A549 (cell line): ENCODE measurements around the gene BRSK2.

Experiments used
- CBX8 ChIP-seq: fragments of 200-600 bp; sonication (generic); IDR thresholded peaks from 2 replicates; pipeline ENCODE4 v1.6.1; 2016
- EHMT2 ChIP-seq: fragments of 200-600 bp; sonication (generic); IDR thresholded peaks from 2 replicates; pipeline ENCODE4 v1.6.1; 2016; ENCODE audit warnings: antibody characterized with exemption, low read depth, mild to moderate bottlenecking, moderate library complexity
- EP300 ChIP-seq, 2 experiments: fragments of >200 bp; sonication (Bioruptor Twin); formaldehyde crosslinking; IDR thresholded peaks; 2 replicates in 1 of 2; 3 replicates in 1 of 2; pipeline ENCODE4 v1.6.1; 2016 to 2017
- KDM1A ChIP-seq: fragments of 200-600 bp; sonication (generic); IDR thresholded peaks from 2 replicates; pipeline ENCODE4 v1.6.1; 2016; ENCODE audit warnings: low read depth, mild to moderate bottlenecking
- MAZ ChIP-seq: fragments of 150-350 bp; IDR thresholded peaks from 2 replicates; pipeline ENCODE4 v1.6.1; 2014; ENCODE audit warnings: antibody characterized with exemption, low read depth, low read length, borderline replicate concordance
- NR3C1 ChIP-seq: fragments of >200 bp; sonication (Bioruptor Twin); formaldehyde crosslinking; IDR thresholded peaks from 3 replicates; pipeline ENCODE4 v1.6.1; 2017
- POLR2A ChIP-seq: IDR thresholded peaks from 2 replicates; pipeline ENCODE4 v1.6.1; 2012; ENCODE audit warnings: mild to moderate bottlenecking, low read length
- RFX5 ChIP-seq: fragments of 450-650 bp; IDR thresholded peaks from 2 replicates; pipeline ENCODE4 v1.7.1; 2014; ENCODE audit warnings: antibody characterized with exemption, mild to moderate bottlenecking, moderate library complexity
- TF ChIP-seq, protein P1 (sequence below): fragments of 200-600 bp; sonication (generic); IDR thresholded peaks from 2 replicates; pipeline ENCODE4 v1.6.1; 2016; ENCODE audit warnings: antibody characterized with exemption, mild to moderate bottlenecking, moderate library complexity
- TF ChIP-seq, protein P2 (sequence below): fragments of >200 bp; sonication (Bioruptor Twin); formaldehyde crosslinking; IDR thresholded peaks from 3 replicates; pipeline ENCODE4 v1.5.1; 2016
- TF ChIP-seq, protein P3 (sequence below): fragments of 250-450 bp; sonication (Bioruptor Pico); IDR thresholded peaks from 2 replicates; pipeline ENCODE4 v1.5.0; 2021; ENCODE audit warnings: mild to moderate bottlenecking, moderate library complexity, borderline replicate concordance
- TF ChIP-seq, protein P4 (sequence below): fragments of 150-350 bp; IDR thresholded peaks from 2 replicates; pipeline ENCODE4 v1.6.1; 2014; ENCODE audit warnings: low read depth, mild to moderate bottlenecking, low read length

DNA sequence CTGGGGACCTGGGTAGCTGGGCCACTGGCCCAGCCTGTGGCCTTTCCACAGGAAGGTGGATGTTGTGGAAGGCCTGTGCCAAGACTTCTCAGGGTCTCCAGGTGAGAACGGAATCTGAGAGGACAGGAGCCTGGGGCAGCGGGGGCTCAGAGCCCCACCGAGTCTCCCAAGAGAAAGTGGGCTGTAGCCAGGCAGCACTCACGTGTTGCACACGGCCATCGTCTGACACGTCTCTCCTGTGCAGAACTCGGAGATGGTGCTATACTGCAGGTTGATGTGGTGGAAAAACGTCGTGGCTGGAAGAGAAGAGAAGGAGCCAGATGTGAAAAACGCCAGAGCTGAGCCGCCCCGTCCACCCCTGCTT is 90.4 kb downstream of the BRSK2 start:
- TF ChIP-seq, protein P1, sequence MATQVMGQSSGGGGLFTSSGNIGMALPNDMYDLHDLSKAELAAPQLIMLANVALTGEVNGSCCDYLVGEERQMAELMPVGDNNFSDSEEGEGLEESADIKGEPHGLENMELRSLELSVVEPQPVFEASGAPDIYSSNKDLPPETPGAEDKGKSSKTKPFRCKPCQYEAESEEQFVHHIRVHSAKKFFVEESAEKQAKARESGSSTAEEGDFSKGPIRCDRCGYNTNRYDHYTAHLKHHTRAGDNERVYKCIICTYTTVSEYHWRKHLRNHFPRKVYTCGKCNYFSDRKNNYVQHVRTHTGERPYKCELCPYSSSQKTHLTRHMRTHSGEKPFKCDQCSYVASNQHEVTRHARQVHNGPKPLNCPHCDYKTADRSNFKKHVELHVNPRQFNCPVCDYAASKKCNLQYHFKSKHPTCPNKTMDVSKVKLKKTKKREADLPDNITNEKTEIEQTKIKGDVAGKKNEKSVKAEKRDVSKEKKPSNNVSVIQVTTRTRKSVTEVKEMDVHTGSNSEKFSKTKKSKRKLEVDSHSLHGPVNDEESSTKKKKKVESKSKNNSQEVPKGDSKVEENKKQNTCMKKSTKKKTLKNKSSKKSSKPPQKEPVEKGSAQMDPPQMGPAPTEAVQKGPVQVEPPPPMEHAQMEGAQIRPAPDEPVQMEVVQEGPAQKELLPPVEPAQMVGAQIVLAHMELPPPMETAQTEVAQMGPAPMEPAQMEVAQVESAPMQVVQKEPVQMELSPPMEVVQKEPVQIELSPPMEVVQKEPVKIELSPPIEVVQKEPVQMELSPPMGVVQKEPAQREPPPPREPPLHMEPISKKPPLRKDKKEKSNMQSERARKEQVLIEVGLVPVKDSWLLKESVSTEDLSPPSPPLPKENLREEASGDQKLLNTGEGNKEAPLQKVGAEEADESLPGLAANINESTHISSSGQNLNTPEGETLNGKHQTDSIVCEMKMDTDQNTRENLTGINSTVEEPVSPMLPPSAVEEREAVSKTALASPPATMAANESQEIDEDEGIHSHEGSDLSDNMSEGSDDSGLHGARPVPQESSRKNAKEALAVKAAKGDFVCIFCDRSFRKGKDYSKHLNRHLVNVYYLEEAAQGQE = no peak
- TF ChIP-seq EHMT2 = no peak
- TF ChIP-seq CBX8 = no peak
- TF ChIP-seq, protein P2, sequence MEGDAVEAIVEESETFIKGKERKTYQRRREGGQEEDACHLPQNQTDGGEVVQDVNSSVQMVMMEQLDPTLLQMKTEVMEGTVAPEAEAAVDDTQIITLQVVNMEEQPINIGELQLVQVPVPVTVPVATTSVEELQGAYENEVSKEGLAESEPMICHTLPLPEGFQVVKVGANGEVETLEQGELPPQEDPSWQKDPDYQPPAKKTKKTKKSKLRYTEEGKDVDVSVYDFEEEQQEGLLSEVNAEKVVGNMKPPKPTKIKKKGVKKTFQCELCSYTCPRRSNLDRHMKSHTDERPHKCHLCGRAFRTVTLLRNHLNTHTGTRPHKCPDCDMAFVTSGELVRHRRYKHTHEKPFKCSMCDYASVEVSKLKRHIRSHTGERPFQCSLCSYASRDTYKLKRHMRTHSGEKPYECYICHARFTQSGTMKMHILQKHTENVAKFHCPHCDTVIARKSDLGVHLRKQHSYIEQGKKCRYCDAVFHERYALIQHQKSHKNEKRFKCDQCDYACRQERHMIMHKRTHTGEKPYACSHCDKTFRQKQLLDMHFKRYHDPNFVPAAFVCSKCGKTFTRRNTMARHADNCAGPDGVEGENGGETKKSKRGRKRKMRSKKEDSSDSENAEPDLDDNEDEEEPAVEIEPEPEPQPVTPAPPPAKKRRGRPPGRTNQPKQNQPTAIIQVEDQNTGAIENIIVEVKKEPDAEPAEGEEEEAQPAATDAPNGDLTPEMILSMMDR = no peak
- no peak for TF ChIP-seq KDM1A
- TF ChIP-seq NR3C1 = no peak
- no peak for TF ChIP-seq MAZ
- TF ChIP-seq, protein P3, sequence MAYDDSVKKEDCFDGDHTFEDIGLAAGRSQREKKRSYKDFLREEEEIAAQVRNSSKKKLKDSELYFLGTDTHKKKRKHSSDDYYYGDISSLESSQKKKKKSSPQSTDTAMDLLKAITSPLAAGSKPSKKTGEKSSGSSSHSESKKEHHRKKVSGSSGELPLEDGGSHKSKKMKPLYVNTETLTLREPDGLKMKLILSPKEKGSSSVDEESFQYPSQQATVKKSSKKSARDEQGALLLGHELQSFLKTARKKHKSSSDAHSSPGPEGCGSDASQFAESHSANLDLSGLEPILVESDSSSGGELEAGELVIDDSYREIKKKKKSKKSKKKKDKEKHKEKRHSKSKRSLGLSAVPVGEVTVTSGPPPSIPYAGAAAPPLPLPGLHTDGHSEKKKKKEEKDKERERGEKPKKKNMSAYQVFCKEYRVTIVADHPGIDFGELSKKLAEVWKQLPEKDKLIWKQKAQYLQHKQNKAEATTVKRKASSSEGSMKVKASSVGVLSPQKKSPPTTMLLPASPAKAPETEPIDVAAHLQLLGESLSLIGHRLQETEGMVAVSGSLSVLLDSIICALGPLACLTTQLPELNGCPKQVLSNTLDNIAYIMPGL (CRISPR knock-in tag) = no peak
- TF ChIP-seq POLR2A = no peak
- TF ChIP-seq RFX5 = no peak
- TF ChIP-seq, protein P4, sequence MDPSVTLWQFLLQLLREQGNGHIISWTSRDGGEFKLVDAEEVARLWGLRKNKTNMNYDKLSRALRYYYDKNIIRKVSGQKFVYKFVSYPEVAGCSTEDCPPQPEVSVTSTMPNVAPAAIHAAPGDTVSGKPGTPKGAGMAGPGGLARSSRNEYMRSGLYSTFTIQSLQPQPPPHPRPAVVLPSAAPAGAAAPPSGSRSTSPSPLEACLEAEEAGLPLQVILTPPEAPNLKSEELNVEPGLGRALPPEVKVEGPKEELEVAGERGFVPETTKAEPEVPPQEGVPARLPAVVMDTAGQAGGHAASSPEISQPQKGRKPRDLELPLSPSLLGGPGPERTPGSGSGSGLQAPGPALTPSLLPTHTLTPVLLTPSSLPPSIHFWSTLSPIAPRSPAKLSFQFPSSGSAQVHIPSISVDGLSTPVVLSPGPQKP = no peak
- TF ChIP-seq EP300 (IDR thresholded peaks at IDR 0.05) = no peak
